Upper lobe of left lung (tissue), 6 donors: ENCODE results near the gene SFSWAP. TPM values are rescaled to one million over a fixed set of nuclear protein-coding genes. Genes with fewer than 3 reads are reported as not detected.
A peak's percentile ranks its signal among the peaks of the same experiment; 100 is the strongest.

Experiments used
- ATAC-seq, 2 donors: fragments of 200-7000 bp; cut with Tn5 transposase; one replicate each; pipeline ENCODE4 v1.9.1; 2022; ENCODE audit warnings: mild to moderate bottlenecking in 2 of 2, moderate library complexity in 2 of 2; ENCODE audit not compliant: low FRiP score in 2 of 2
- DNase-seq, 2 donors: peaks; one replicate each; pipeline ENCODE4 v3.0.0-alpha.2; 2019 to 2020
- H3K27ac ChIP-seq, 4 donors: fragments of 200-600 bp; sonication (generic); one replicate each; pipeline ENCODE4 v1.5.1; 2016 to 2019
- H3K27me3 ChIP-seq, 4 donors: fragments of 200-600 bp; sonication (generic); one replicate each; pipeline ENCODE4 v1.5.1; 2017 to 2019
- H3K36me3 ChIP-seq, 4 donors: fragments of 200-600 bp; sonication (generic); one replicate each; pipeline ENCODE4 v1.5.1; 2016 to 2019
- H3K4me1 ChIP-seq, 4 donors: fragments of 200-600 bp; sonication (generic); one replicate each; pipeline ENCODE4 v1.5.1; 2018 to 2019
- H3K4me3 ChIP-seq, 4 donors: fragments of 200-600 bp; sonication (generic); one replicate each; pipeline ENCODE4 v1.5.1; 2017 to 2019; ENCODE audit warnings: mild to moderate bottlenecking in 2 of 4, moderate library complexity in 1 of 4
- H3K9me3 ChIP-seq, 4 donors: fragments of 200-600 bp; sonication (generic); one replicate each; pipeline ENCODE4 v1.5.1; 2018 to 2019
- CTCF ChIP-seq, 6 experiments: fragments of 450-650 bp in 4 of 6; fragments of 200-600 bp in 2 of 6; sonication (generic) in 2 of 6; IDR thresholded peaks; one replicate each; pipeline ENCODE4 v1.5.1; 2016 to 2019; ENCODE audit warnings: antibody characterized with exemption in 6 of 6
- EP300 ChIP-seq, 4 donors: sonication (generic); formaldehyde crosslinking; IDR thresholded peaks; one replicate each; pipeline ENCODE4 v1.5.1; 2017; ENCODE audit warnings: antibody characterized with exemption in 4 of 4, control low read depth in 2 of 4
- POLR2A ChIP-seq, 4 donors: fragments of 450-650 bp; IDR thresholded peaks; one replicate each; pipeline ENCODE4 v1.5.1; 2016 to 2017; ENCODE audit warnings: antibody characterized with exemption in 4 of 4, mild to moderate bottlenecking in 2 of 4
- POLR2AphosphoS5 ChIP-seq, 2 donors: sonication (generic); formaldehyde crosslinking; IDR thresholded peaks; one replicate each; pipeline ENCODE4 v1.5.1; 2017; ENCODE audit warnings: antibody characterized with exemption in 2 of 2
- WGBS, 2 donors: methylation state at CpG; one replicate each; pipeline ENCODE4 v1.1.5; 2017 to 2018; 5-methylcytosine and 5-hydroxymethylcytosine counted together
- total RNA-seq, 6 donors: library from RNA; depleted of rRNA in 4 of 6; stranded (reverse); fragments of >200 nt in 4 of 6; gene quantifications; one replicate each; pipeline versions ENCODE4 v1.1.0 to v1.2.1, GENCODE V29; 2016 to 2021
- donor health status: DM: no; HTN: no; CAD: no; lungs with moderate emphysema.
- donor health status: DM: no; HTN: yes; CAD: no; lungs with severe emphysema.

The SFSWAP gene
- total RNA-seq, 6 donors from 2014 or later, result 33.9 to 136 (median 51.4) TPM

- TF ChIP-seq POLR2A (IDR thresholded peaks at IDR 0.05) (no peak), EP300 (IDR thresholded peaks at IDR 0.05) (no peak), POLR2AphosphoS5 (IDR thresholded peaks at IDR 0.05) (no peak), CTCF (IDR thresholded peaks at IDR 0.05) (no peak)
- DNase-seq (no peak), ATAC-seq (no peak)
- Histone ChIP-seq H3K27ac (no peak overlapping the region), H3K27me3 (no peaks in the 10 kb centered on the region), H3K4me1 (peaks cover 0 to 7% (median 2%) of the 10 kb centered on the region in 4 donors), H3K9me3 (no peaks in the 10 kb centered on the region), H3K4me3 (no peak overlapping the region), H3K36me3 (peaks cover 45 to 99% (median 73%) of the 10 kb centered on the region in 4 donors)
- whole genome bisulfite sequencing, 2 donors, result 94 to 96% methylated on average over 11 of the region's 11 CpGs
Observed at GRCh38 chr12:131725503-131725902, 14.6 kb downstream of the SFSWAP start.

GRCh38 chr12:131728720-131729119 is 17.8 kb downstream of the SFSWAP start:
- Histone ChIP-seq H3K4me3 (no peak overlapping the region), H3K9me3 (no peaks in the 10 kb centered on the region), H3K36me3 (peaks cover 57 to 100% (median 82%) of the 10 kb centered on the region in 4 donors), H3K27ac (no peak overlapping the region), H3K4me1 (no peaks in the 10 kb centered on the region), H3K27me3 (no peaks in the 10 kb centered on the region)
- no peak for TF ChIP-seq CTCF (IDR thresholded peaks at IDR 0.05)
- no peak for TF ChIP-seq POLR2AphosphoS5 (IDR thresholded peaks at IDR 0.05)
- TF ChIP-seq POLR2A (IDR thresholded peaks at IDR 0.05), result no peak
- no peak for TF ChIP-seq EP300 (IDR thresholded peaks at IDR 0.05)
- DNase-seq (no peak), ATAC-seq (no peak)
- WGBS, 2 donors, result 93% methylated on average over 8 of the region's 8 CpGs

GRCh38 chr12:131729254-131729955 is 18.5 kb downstream of the SFSWAP start:
- H3K27ac ChIP-seq, result no peak overlapping the region
- H3K4me1 ChIP-seq, result no peaks in the 10 kb centered on the region
- H3K27me3 ChIP-seq, result no peaks in the 10 kb centered on the region
- DNase-seq (no peak), ATAC-seq (no peak)
- peaks cover 62 to 100% (median 89%) of the 10 kb centered on the region in 4 donors for H3K36me3 ChIP-seq
- no peak for TF ChIP-seq CTCF (IDR thresholded peaks at IDR 0.05)
- TF ChIP-seq POLR2A (IDR thresholded peaks at IDR 0.05), result no peak
- no peak for TF ChIP-seq POLR2AphosphoS5 (IDR thresholded peaks at IDR 0.05)
- TF ChIP-seq EP300 (IDR thresholded peaks at IDR 0.05), result no peak
- 74 to 77% methylated on average over 9 of the region's 9 CpGs for WGBS, 2 donors
- no peak overlapping the region for H3K4me3 ChIP-seq
- no peaks in the 10 kb centered on the region for H3K9me3 ChIP-seq

GRCh38 chr12:131732996-131733615 is 22.2 kb downstream of the SFSWAP start:
- 87 to 96% methylated on average over 19 to 20 of the region's 21 CpGs for WGBS, 2 donors
- H3K27me3 ChIP-seq, result no peaks in the 10 kb centered on the region

GRCh38 chr12:131733874-131734273 is 23.0 kb downstream of the SFSWAP start:
- H3K27me3 ChIP-seq, result no peaks in the 10 kb centered on the region
- no peak overlapping the region for H3K4me3 ChIP-seq
- WGBS, 2 donors, result 90% methylated on average over 3 to 10 of the region's 10 CpGs
- H3K4me1 ChIP-seq, result no peaks in the 10 kb centered on the region
- DNase-seq, result peak in 1 of 2 donors; percentile 32
- TF ChIP-seq POLR2A (IDR thresholded peaks at IDR 0.05) (no peak), EP300 (IDR thresholded peaks at IDR 0.05) (no peak), POLR2AphosphoS5 (IDR thresholded peaks at IDR 0.05) (no peak), CTCF (IDR thresholded peaks at IDR 0.05) (no peak)
- H3K9me3 ChIP-seq, result no peaks in the 10 kb centered on the region
- peaks cover 44 to 78% (median 71%) of the 10 kb centered on the region in 4 donors for H3K36me3 ChIP-seq
- no peak overlapping the region for H3K27ac ChIP-seq
- no peak for ATAC-seq

More at GRCh38 chr12:131732996-131733615, 22.2 kb downstream of the SFSWAP start:
- no peak overlapping the region for H3K27ac ChIP-seq
- no peaks in the 10 kb centered on the region for H3K4me1 ChIP-seq
- no peaks in the 10 kb centered on the region for H3K9me3 ChIP-seq
- no peak for ATAC-seq
- H3K36me3 ChIP-seq, result peaks cover 52 to 86% (median 78%) of the 10 kb centered on the region in 4 donors
- TF ChIP-seq POLR2AphosphoS5 (IDR thresholded peaks at IDR 0.05), result no peak
- no peak overlapping the region for H3K4me3 ChIP-seq
- peak in 1 of 2 donors; percentile 40 for DNase-seq
